Measurements from ENCODE around the gene USP6NL.

Gene USP6NL

DNA sequence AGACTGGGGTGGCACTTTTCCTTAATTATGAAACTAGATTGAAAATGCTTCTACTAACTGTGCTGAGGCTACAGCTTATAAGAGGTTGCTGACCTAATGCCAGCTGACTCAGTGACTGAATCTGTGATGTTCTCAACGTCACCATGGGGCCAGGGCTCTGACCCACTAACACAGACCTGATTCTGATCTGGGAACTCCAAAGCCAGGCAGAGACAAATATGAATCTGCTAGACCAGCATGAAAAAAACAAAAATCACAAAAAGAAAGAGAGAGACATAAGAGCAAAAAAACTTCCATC lies 16.1 kb downstream of the USP6NL start:
- POLR2A ChIA-PET = no interaction called here
- CTCF ChIA-PET = interaction anchor here (1.7 kb wide), 1 partner anchor 17 kb away, joined by 4 read pairs; no protein-coding TSS in a partner anchor
- TF ChIP-seq, protein P1, sequence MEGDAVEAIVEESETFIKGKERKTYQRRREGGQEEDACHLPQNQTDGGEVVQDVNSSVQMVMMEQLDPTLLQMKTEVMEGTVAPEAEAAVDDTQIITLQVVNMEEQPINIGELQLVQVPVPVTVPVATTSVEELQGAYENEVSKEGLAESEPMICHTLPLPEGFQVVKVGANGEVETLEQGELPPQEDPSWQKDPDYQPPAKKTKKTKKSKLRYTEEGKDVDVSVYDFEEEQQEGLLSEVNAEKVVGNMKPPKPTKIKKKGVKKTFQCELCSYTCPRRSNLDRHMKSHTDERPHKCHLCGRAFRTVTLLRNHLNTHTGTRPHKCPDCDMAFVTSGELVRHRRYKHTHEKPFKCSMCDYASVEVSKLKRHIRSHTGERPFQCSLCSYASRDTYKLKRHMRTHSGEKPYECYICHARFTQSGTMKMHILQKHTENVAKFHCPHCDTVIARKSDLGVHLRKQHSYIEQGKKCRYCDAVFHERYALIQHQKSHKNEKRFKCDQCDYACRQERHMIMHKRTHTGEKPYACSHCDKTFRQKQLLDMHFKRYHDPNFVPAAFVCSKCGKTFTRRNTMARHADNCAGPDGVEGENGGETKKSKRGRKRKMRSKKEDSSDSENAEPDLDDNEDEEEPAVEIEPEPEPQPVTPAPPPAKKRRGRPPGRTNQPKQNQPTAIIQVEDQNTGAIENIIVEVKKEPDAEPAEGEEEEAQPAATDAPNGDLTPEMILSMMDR (IDR thresholded peaks at IDR 0.05; ENCODE audit: control extremely low read depth, extremely low read depth, low read depth, missing control alignments) = no peak
- no peak for DNase-seq (ENCODE audit: extremely low spot score)

DNA sequence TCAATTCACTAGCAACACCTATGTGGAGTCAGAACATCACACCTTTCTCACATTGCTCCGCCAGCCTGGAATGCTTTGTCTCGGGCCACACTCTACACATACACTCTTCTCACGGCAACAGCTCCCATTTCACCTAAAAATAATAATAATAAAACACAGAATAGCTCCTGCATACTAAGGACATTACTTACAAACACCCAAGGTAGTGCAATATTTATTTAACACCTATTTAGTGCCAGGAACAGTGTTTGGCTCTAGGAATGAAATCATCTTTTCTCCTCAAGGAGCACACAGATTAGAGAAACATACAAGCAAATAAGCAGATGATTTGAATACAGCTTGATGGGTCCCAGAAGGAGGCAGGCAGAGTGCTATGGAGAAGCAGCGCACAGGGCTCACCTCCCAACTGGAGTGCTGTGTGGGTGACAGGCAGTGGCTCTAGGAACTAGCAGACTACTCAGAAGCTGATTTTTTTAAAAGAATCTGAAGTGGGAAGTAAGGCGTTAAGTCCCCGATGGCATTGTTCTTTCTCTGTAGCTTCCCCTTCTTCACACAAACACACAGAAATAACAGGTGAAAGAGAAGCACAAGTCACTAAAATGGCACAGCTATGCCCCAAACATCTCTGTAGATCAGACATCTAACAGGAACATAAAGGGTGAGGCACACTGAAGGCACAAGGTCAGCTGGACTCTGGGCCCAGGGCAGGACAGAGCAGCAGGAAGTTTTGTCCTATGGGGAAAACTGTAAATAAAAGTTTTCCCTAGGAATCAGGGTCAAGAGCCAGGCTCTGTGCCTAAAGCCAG lies 16.7 kb downstream of the USP6NL start:
- TF ChIP-seq, protein P1 (IDR thresholded peaks at IDR 0.05; ENCODE audit: control extremely low read depth, extremely low read depth, low read depth, missing control alignments) = no peak
- no peak for DNase-seq (ENCODE audit: extremely low spot score)
- CTCF ChIA-PET = interaction anchor here (0.6 to 1.7 kb wide), 4 partner anchors 12 to 18 kb away, joined by 3 to 4 read pairs (median 4); no protein-coding TSS in a partner anchor
- POLR2A ChIA-PET = no interaction called here

- CTCF ChIA-PET = interaction anchor here (0.9 to 1.7 kb wide), 3 partner anchors 9 to 19 kb away, joined by 3 to 4 read pairs (median 3); no protein-coding TSS in a partner anchor
- TF ChIP-seq, protein P1 (IDR thresholded peaks at IDR 0.05; ENCODE audit: control extremely low read depth, extremely low read depth, low read depth, missing control alignments) = no peak
- DNase-seq (ENCODE audit: extremely low spot score) = no peak
- POLR2A ChIA-PET = interaction anchor here (0.5 kb wide), 1 partner anchor 335 kb away, joined by 3 read pairs; no protein-coding TSS in a partner anchor
These were observed 17.8 kb downstream of the USP6NL start for GRCh38 chr10:11593612-11594011.

GRCh38 chr10:11589738-11590137 lies 21.7 kb downstream of the USP6NL start:
- TF ChIP-seq, protein P1 (IDR thresholded peaks at IDR 0.05; ENCODE audit: control extremely low read depth, extremely low read depth, low read depth, missing control alignments) = no peak
- DNase-seq (ENCODE audit: extremely low spot score) = no peak
- CTCF ChIA-PET = interaction anchor here (2.1 kb wide), 1 partner anchor 16 kb away, joined by 7 read pairs; no protein-coding TSS in a partner anchor
- POLR2A ChIA-PET = no interaction called here

DNA sequence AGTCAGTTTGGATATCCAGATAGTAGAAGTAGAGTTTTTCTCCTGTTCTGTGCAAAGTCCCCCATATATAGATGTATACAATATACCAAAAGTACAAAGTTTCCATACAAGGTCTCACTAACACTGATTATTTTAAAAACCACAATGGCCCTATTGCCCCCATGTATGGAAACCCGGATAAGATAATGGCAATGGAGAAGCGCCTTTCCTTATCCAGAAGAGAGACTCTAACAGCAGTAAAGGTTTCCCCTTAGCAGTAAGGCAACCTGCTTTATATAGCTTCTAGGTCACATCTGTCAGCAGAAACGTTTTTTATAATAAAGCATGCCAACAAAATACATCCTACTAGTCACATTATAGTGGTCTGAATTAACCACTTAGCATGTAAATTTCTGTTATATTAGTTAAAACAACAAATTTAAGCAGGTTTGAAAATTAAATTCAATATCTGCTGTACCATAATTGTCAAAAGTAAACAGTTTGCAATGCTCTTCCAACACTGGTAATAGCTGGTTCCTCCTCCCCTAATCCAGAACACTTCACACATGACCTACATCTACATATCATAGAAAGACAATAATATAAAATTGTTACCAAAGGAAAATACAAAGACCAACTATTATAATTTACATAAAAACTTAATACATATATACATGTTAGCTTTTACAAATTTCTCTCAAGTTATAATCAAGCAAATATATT lies 22.4 kb downstream of the USP6NL start:
- TF ChIP-seq, protein P1 (IDR thresholded peaks at IDR 0.05; ENCODE audit: control extremely low read depth, extremely low read depth, low read depth, missing control alignments) = no peak
- ChIA-PET CTCF (interaction anchor here (1.2 to 2.1 kb wide), 2 partner anchors 14 to 16 kb away, joined by 4 to 7 read pairs; no protein-coding TSS in a partner anchor), POLR2A (no interaction called here)
- DNase-seq (ENCODE audit: extremely low spot score) = no peak

DNA sequence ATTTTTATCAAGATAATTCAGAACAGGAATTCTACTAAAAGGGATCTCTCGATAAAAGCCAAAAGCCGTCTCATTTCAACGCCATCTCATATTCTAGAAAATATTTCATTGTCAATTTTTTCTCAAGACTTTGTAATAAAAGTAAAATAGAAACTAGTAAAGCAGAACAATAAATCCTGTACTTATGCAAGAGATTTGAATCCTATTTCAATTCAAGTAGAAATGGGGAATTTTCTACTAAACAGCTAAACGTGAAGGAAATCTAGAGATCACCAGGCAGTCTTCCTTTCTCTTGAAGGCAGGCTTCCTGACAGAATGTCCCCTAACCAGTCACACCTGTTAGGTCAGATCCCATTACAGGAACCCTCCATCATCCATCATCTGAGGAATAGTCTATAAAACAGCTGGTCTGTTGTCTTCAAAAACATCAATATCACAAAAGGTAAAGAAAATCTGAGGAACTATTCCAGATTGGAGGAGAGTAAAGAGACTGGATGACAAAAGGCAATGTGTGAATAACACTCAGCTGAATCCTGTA lies 23.7 kb downstream of the USP6NL start:
- no peak for DNase-seq (ENCODE audit: extremely low spot score)
- ChIA-PET POLR2A (no interaction called here), CTCF (interaction anchor here (1.2 to 2.1 kb wide), 4 partner anchors 13 to 45 kb away, joined by 3 to 7 read pairs (median 4); no protein-coding TSS in a partner anchor)
- TF ChIP-seq, protein P1 (IDR thresholded peaks at IDR 0.05; ENCODE audit: control extremely low read depth, extremely low read depth, low read depth, missing control alignments) = no peak

Data from GM10248 (cell line).